Left ventricle myocardium inferior (tissue), 1 donor: ENCODE measurements around the gene CALCR. TPM values are rescaled to one million over a fixed set of nuclear protein-coding genes. Genes with fewer than 3 reads are reported as not detected.
"Not testable (repeated sequence)": the region's sequence is repeated elsewhere in the genome, so short reads cannot be mapped to it uniquely, and the experiment has no call there.

Experiments
- DNase-seq: peaks from one replicate; pipeline ENCODE4 v3.0.0-alpha.2; 2020
- H3K27ac ChIP-seq: fragments of 200-600 bp; replicated peaks from 2 replicates; pipeline ENCODE4 v1.8.0; 2021
- H3K27me3 ChIP-seq: fragments of 200-600 bp; 2 replicates; pipeline ENCODE4 v1.8.0; 2021; ENCODE audit warnings: low read depth
- H3K36me3 ChIP-seq: fragments of 200-600 bp; 2 replicates; pipeline ENCODE4 v1.8.0; 2021
- H3K4me1 ChIP-seq: fragments of 200-600 bp; 2 replicates; pipeline ENCODE4 v1.8.0; 2021
- H3K4me3 ChIP-seq: fragments of 200-600 bp; 2 replicates; pipeline ENCODE4 v1.8.0; 2021; ENCODE audit warnings: mild to moderate bottlenecking, moderate library complexity
- H3K9me3 ChIP-seq: fragments of 200-600 bp; replicated peaks from 2 replicates; pipeline ENCODE4 v1.8.0; 2021
- intact Hi-C: fragments of 100-400 bp; cut with micrococcal nuclease; formaldehyde crosslinking; loops from one replicate; pipeline ENCODE4 v1.11.0; 2022
- total RNA-seq: library from RNA; stranded (reverse); fragmentation: NEBNext Ultra II Directional; extraction: Animal tissue kit (Norgen Biotek cat#: 25700); gene quantifications from one replicate; pipeline ENCODE4 v1.2.1, GENCODE V29; 2021
- TF ChIP-seq, protein P1 (sequence below): fragments of 200-600 bp; IDR thresholded peaks from 2 replicates; pipeline ENCODE4 v1.8.0; 2021; ENCODE audit warnings: antibody characterized with exemption, mild to moderate bottlenecking, borderline replicate concordance
- donor health status: DM: no; HTN: yes; CAD: no; lungs with severe emphysema.

Gene CALCR
- total RNA-seq, 1 donor from 2014 or later, result 0.08 TPM

DNA sequence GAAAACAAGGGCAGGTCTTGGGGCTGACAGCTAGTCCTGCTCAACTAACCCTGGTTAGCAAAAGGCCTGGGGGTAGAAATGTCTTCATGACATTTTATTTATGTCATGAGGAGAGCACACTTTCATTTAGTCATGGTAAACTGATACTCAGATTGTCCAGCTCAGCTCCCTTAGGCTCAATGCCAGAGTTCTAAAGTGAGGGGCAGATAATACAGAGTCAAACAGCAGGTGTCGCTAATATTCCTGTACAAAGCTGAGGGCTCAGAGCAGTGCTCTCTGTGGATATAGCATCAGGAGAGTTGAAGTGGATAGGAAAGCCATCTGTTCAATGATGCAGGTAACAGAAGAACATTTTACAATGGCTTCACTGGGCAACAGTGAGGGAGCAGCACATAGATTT lies 26.8 kb upstream of the CALCR start:
- Histone ChIP-seq H3K27ac (no peak overlapping the region), H3K4me3 (no peak overlapping the region), H3K36me3 (no peaks in the 10 kb centered on the region), H3K4me1 (no peaks in the 10 kb centered on the region), H3K9me3 (no peaks in the 10 kb centered on the region), H3K27me3 (no peaks in the 10 kb centered on the region)
- TF ChIP-seq, protein P1, sequence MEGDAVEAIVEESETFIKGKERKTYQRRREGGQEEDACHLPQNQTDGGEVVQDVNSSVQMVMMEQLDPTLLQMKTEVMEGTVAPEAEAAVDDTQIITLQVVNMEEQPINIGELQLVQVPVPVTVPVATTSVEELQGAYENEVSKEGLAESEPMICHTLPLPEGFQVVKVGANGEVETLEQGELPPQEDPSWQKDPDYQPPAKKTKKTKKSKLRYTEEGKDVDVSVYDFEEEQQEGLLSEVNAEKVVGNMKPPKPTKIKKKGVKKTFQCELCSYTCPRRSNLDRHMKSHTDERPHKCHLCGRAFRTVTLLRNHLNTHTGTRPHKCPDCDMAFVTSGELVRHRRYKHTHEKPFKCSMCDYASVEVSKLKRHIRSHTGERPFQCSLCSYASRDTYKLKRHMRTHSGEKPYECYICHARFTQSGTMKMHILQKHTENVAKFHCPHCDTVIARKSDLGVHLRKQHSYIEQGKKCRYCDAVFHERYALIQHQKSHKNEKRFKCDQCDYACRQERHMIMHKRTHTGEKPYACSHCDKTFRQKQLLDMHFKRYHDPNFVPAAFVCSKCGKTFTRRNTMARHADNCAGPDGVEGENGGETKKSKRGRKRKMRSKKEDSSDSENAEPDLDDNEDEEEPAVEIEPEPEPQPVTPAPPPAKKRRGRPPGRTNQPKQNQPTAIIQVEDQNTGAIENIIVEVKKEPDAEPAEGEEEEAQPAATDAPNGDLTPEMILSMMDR, result no peak
- intact Hi-C loops, result no loop called here
- no peak for DNase-seq

- H3K4me3 ChIP-seq, result no peak overlapping the region
- no peaks in the 10 kb centered on the region for H3K27me3 ChIP-seq
- TF ChIP-seq, protein P1, result no peak
- H3K36me3 ChIP-seq, result no peaks in the 10 kb centered on the region
- no peaks in the 10 kb centered on the region for H3K9me3 ChIP-seq
- no peaks in the 10 kb centered on the region for H3K4me1 ChIP-seq
- no peak for DNase-seq
- intact Hi-C loops, result no loop called here
- H3K27ac ChIP-seq, result no peak overlapping the region
Measured at GRCh38 chr7:93594250-93594649, 19.7 kb upstream of the CALCR start.

- intact Hi-C loops, result no loop called here
- Histone ChIP-seq H3K4me3 (no peak overlapping the region), H3K27me3 (no peaks in the 10 kb centered on the region), H3K9me3 (no peaks in the 10 kb centered on the region), H3K27ac (no peak overlapping the region), H3K4me1 (no peaks in the 10 kb centered on the region), H3K36me3 (no peaks in the 10 kb centered on the region)
- TF ChIP-seq, protein P1, result no peak
- no peak for DNase-seq
Measured at GRCh38 chr7:93592588-93593266, 18.2 kb upstream of the CALCR start.

GRCh38 chr7:93591224-93592050 lies 16.9 kb upstream of the CALCR start:
- DNase-seq, H3K4me3 ChIP-seq, H3K27me3 ChIP-seq, H3K27ac ChIP-seq, H3K9me3 ChIP-seq, H3K4me1 ChIP-seq, intact Hi-C loops, H3K36me3 ChIP-seq: not testable (repeated sequence)

DNA sequence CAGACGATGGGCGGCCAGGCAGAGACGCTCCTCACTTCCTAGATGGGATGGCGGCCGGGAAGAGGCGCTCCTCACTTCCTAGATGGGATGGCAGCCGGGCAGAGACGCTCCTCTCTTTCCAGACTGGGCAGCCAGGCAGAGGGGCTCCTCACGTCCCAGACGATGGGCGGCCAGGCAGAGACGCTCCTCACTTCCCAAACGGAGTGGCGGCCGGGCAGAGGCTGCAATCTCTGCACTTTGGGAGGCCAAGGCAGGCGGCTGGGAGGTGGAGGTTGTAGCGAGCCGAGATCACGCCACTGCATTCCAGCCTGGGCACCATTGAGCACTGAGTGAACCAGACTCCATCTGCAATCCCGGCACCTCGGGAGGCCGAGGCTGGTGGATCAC lies 11.9 kb upstream of the CALCR start:
- H3K9me3 ChIP-seq, H3K4me1 ChIP-seq, DNase-seq, H3K27ac ChIP-seq, H3K27me3 ChIP-seq, H3K4me3 ChIP-seq, intact Hi-C loops, H3K36me3 ChIP-seq: not testable (repeated sequence)

- not testable (repeated sequence) for DNase-seq, H3K27ac ChIP-seq, H3K9me3 ChIP-seq
Measured at GRCh38 chr7:93585694-93586478, 11.4 kb upstream of the CALCR start.

More at GRCh38 chr7:93585694-93586478, 11.4 kb upstream of the CALCR start:
- H3K36me3 ChIP-seq, H3K27me3 ChIP-seq, intact Hi-C loops, H3K4me1 ChIP-seq, H3K4me3 ChIP-seq: not testable (repeated sequence)
